HepG2 (cell line): ENCODE results near the gene DAZAP1. TPM values are rescaled to one million over a fixed set of nuclear protein-coding genes. Genes with fewer than 3 reads are reported as not detected.

ENCODE experiments used
- CENPT ChIP-seq: sonication (generic); formaldehyde crosslinking; IDR thresholded peaks from 2 replicates; pipeline ENCODE4 v1.8.0; 2022; ENCODE audit warnings: low read depth, mild to moderate bottlenecking, moderate library complexity, missing genetic modification reagents
- FOSL1 ChIP-seq: sonication (generic); formaldehyde crosslinking; IDR thresholded peaks from 2 replicates; pipeline ENCODE4 v1.9.0; 2021; ENCODE audit warnings: missing genetic modification reagents, borderline replicate concordance
- FOXA3 ChIP-seq: IDR thresholded peaks from 2 replicates; pipeline ENCODE4 v1.6.1; 2016; ENCODE audit warnings: missing genetic modification reagents, missing compliant biosample characterization
- FOXC1 ChIP-seq: sonication (generic); formaldehyde crosslinking; IDR thresholded peaks from 2 replicates; pipeline ENCODE4 v1.8.0; 2022; ENCODE audit warnings: mild to moderate bottlenecking, missing genetic modification reagents, borderline replicate concordance
- GFI1 ChIP-seq: sonication (generic); formaldehyde crosslinking; IDR thresholded peaks from 2 replicates; pipeline ENCODE4 v1.5.0; 2020; ENCODE audit warnings: missing genetic modification reagents, mild to moderate bottlenecking, borderline replicate concordance
- HDAC2 ChIP-seq: sonication (generic); formaldehyde crosslinking; IDR thresholded peaks from 2 replicates; pipeline ENCODE4 v1.4.0; 2020; ENCODE audit warnings: missing genetic modification reagents
- HNF4A ChIP-seq: sonication (generic); formaldehyde crosslinking; IDR thresholded peaks from 2 replicates; pipeline ENCODE4 v1.4.0; 2020; ENCODE audit warnings: missing genetic modification reagents
- JUNB ChIP-seq: sonication (generic); formaldehyde crosslinking; IDR thresholded peaks from 2 replicates; pipeline ENCODE4 v1.8.0; 2022; ENCODE audit warnings: missing genetic modification reagents, mild to moderate bottlenecking, borderline replicate concordance
- NCOA5 ChIP-seq: sonication (generic); formaldehyde crosslinking; IDR thresholded peaks from 2 replicates; pipeline ENCODE4 v1.4.0; 2020; ENCODE audit warnings: missing genetic modification reagents
- NFE2L1 ChIP-seq: sonication (generic); formaldehyde crosslinking; IDR thresholded peaks from 2 replicates; pipeline ENCODE4 v1.4.0; 2020; ENCODE audit warnings: missing genetic modification reagents, mild to moderate bottlenecking, borderline replicate concordance
- NR3C1 ChIP-seq: sonication (generic); formaldehyde crosslinking; IDR thresholded peaks from 2 replicates; pipeline ENCODE4 v1.4.0; 2020; ENCODE audit warnings: missing genetic modification reagents
- PHF5A ChIP-seq: IDR thresholded peaks from one replicate; pipeline ENCODE4 v1.6.1; 2018; ENCODE audit warnings: low read depth, missing genetic modification reagents; ENCODE audit not compliant: unreplicated experiment
- PITX1 ChIP-seq: sonication (generic); formaldehyde crosslinking; IDR thresholded peaks from 2 replicates; pipeline ENCODE4 v1.5.1; 2020; ENCODE audit warnings: mild to moderate bottlenecking, missing genetic modification reagents
- SSRP1 ChIP-seq: IDR thresholded peaks from 2 replicates; pipeline ENCODE4 v1.6.1; 2016; ENCODE audit warnings: control low read depth
- SUZ12 ChIP-seq: fragments of 150-350 bp; IDR thresholded peaks from 2 replicates; pipeline ENCODE4 v1.6.1; 2014; ENCODE audit warnings: low read depth, low read length
- ZFP41 ChIP-seq: sonication (generic); formaldehyde crosslinking; IDR thresholded peaks from 2 replicates; pipeline ENCODE4 v1.4.0; 2020; ENCODE audit warnings: mild to moderate bottlenecking, missing genetic modification reagents, borderline replicate concordance
- ZNF253 ChIP-seq: sonication (generic); formaldehyde crosslinking; IDR thresholded peaks from 2 replicates; pipeline ENCODE4 v1.8.0; 2022; ENCODE audit warnings: mild to moderate bottlenecking, missing genetic modification reagents, borderline replicate concordance
- ZNF34 ChIP-seq: sonication (generic); formaldehyde crosslinking; IDR thresholded peaks from 2 replicates; pipeline ENCODE4 v1.4.0; 2020; ENCODE audit warnings: mild to moderate bottlenecking, missing genetic modification reagents, borderline replicate concordance
- ZNF556 ChIP-seq: sonication (generic); formaldehyde crosslinking; IDR thresholded peaks from 2 replicates; pipeline ENCODE4 v1.4.0; 2020; ENCODE audit warnings: mild to moderate bottlenecking, missing genetic modification reagents, borderline replicate concordance
- polyA plus RNA-seq, 8 experiments: library from polyadenylated mRNA; depleted of rRNA in 3 of 8; stranded (reverse) in 7 of 8; unstranded in 1 of 8; fragments of >200 nt; fragmentation: Illumina TruSeq in 4 of 8; extraction: Trizol in 4 of 8; gene quantifications; 2 replicates each; pipeline versions ENCODE4 v1.2.1 to v1.2.3, GENCODE V29; 2011 to 2016; ENCODE audit warnings: low read depth in 4 of 8, missing spikeins in 1 of 8, mixed read lengths in 1 of 8; ENCODE audit not compliant: insufficient read depth in 1 of 8
- total RNA-seq, 5 experiments: library from RNA; depleted of rRNA; stranded (reverse); fragments of >200 nt; fragmentation: Illumina TruSeq; extraction: Trizol; gene quantifications; 2 replicates each; pipeline ENCODE4 v1.2.3, GENCODE V29; 2016; ENCODE audit warnings: low read depth in 1 of 5
- TF ChIP-seq, protein P1 (sequence below): IDR thresholded peaks from 2 replicates; pipeline ENCODE4 v1.6.1; 2016; ENCODE audit warnings: low read depth, control low read depth
- TF ChIP-seq, protein P2 (sequence below): sonication (generic); formaldehyde crosslinking; IDR thresholded peaks from 2 replicates; pipeline ENCODE4 v1.4.0; 2020; ENCODE audit warnings: missing genetic modification reagents
- TF ChIP-seq, protein P3 (sequence below): sonication (generic); formaldehyde crosslinking; IDR thresholded peaks from 2 replicates; pipeline ENCODE4 v1.4.0; 2020; ENCODE audit warnings: missing genetic modification reagents, borderline replicate concordance

DAZAP1 gene
- total and polyA plus RNA-seq, 2 of the 13 experiments (the other 11 are each of a cell fraction or from before 2014, with no cell fraction given), result 63.3 to 79.2 TPM

DNA sequence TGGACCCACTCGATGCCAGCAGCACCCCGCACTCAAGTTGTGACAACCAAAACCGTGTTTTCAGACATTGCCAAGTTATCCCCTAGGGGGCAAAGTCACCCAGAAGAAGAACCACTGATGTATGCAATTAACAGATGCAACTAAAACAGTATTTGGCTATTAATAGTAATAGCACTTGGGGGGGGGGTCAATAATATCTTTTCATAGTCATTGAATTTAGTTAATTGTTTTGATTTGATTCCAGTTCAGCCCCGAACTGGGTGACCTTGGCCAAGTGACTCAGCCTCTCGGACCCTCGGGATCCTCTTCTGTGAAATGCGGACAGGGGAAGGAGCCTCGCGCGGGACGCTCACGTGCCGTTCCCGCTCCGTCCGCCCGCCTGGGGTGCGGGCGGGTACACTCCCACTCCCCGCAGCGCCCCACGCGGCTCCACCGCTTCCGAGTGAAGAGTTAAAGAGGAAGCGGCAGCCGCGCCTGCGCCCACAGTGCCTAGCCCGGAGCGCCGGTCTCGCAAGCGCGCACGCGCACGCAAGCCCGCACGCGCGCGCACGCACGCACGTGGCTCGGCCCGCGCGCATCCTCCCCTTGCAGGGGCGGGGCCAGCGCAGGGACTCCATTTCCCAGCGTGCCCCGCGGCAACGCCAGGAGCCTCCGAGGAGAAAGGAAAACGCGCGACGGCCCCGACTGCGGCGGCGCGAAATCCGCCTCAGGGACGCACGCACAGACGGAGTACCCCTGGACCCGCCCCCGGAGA lies 435 bp upstream of the DAZAP1 start (continued):
- TF ChIP-seq HDAC2 (CRISPR knock-in tag), result peak; percentile 56; the same call in 1 of the 2 replicates
- TF ChIP-seq, protein P1, sequence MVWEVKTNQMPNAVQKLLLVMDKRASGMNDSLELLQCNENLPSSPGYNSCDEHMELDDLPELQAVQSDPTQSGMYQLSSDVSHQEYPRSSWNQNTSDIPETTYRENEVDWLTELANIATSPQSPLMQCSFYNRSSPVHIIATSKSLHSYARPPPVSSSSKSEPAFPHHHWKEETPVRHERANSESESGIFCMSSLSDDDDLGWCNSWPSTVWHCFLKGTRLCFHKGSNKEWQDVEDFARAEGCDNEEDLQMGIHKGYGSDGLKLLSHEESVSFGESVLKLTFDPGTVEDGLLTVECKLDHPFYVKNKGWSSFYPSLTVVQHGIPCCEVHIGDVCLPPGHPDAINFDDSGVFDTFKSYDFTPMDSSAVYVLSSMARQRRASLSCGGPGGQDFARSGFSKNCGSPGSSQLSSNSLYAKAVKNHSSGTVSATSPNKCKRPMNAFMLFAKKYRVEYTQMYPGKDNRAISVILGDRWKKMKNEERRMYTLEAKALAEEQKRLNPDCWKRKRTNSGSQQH (CRISPR knock-in tag), result no peak; the same call in 1 of the 2 replicates
- TF ChIP-seq NFE2L1 (CRISPR knock-in tag), result no peak
- no peak for TF ChIP-seq NR3C1 (CRISPR knock-in tag)
- no peak for TF ChIP-seq NCOA5 (CRISPR knock-in tag)
- TF ChIP-seq FOXA3 (CRISPR knock-in tag), result peak; percentile 43
- no peak for TF ChIP-seq SSRP1
- no peak for TF ChIP-seq PHF5A (CRISPR knock-in tag)
- TF ChIP-seq FOXC1 (CRISPR knock-in tag), result no peak
- no peak for TF ChIP-seq JUNB (CRISPR knock-in tag)
- TF ChIP-seq ZNF556 (CRISPR knock-in tag), result no peak
- TF ChIP-seq ZFP41 (CRISPR knock-in tag), result no peak
- no peak for TF ChIP-seq ZNF34 (CRISPR knock-in tag)
- TF ChIP-seq, protein P2, sequence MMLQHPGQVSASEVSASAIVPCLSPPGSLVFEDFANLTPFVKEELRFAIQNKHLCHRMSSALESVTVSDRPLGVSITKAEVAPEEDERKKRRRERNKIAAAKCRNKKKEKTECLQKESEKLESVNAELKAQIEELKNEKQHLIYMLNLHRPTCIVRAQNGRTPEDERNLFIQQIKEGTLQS (CRISPR knock-in tag), result no peak
- 0 out of 2 replicates have a peak, but pooled peaks have one; percentile 21 for TF ChIP-seq FOSL1
- TF ChIP-seq ZNF253 (CRISPR knock-in tag), result no peak
- TF ChIP-seq SUZ12, result peak; percentile 78
- TF ChIP-seq PITX1 (CRISPR knock-in tag), result no peak
- TF ChIP-seq CENPT (CRISPR knock-in tag), result no peak
- TF ChIP-seq, protein P3, sequence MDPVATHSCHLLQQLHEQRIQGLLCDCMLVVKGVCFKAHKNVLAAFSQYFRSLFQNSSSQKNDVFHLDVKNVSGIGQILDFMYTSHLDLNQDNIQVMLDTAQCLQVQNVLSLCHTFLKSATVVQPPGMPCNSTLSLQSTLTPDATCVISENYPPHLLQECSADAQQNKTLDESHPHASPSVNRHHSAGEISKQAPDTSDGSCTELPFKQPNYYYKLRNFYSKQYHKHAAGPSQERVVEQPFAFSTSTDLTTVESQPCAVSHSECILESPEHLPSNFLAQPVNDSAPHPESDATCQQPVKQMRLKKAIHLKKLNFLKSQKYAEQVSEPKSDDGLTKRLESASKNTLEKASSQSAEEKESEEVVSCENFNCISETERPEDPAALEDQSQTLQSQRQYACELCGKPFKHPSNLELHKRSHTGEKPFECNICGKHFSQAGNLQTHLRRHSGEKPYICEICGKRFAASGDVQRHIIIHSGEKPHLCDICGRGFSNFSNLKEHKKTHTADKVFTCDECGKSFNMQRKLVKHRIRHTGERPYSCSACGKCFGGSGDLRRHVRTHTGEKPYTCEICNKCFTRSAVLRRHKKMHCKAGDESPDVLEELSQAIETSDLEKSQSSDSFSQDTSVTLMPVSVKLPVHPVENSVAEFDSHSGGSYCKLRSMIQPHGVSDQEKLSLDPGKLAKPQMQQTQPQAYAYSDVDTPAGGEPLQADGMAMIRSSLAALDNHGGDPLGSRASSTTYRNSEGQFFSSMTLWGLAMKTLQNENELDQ (CRISPR knock-in tag), result no peak
- TF ChIP-seq HNF4A (CRISPR knock-in tag), result no peak
- TF ChIP-seq GFI1 (CRISPR knock-in tag), result 0 out of 2 replicates have a peak, but pooled peaks have one; percentile 18
